ENCODE results near the gene RBM38.

DNA sequence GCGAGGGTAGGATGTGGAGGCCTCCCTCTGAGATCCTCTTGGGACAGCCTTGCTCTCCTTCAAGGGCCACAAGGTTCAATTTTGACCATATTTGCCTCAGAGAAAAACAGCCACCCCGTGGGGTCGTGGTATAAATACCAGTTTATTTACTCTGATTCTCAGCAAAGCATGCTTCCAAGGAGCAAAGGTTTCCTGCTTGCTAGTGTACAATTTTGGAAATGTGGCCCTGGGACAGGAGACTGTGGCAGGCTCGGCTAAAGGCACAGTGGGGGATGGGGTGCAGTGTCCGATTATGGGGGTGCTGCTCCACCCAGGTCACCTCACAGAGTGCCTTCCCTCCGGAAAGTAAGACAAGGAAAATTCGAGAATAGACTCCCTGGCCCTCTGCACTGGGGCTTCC lies 31.1 kb downstream of the RBM38 start:
- no peak for TF ChIP-seq POLR2AphosphoS5 (IDR thresholded peaks at IDR 0.05; ENCODE audit: borderline replicate concordance, low read depth, low read length)
- no peak for TF ChIP-seq EZH2 (IDR thresholded peaks at IDR 0.05)

All from SK-N-MC (cell line).